ENCODE data around the gene SLC10A1.

SLC10A1 gene

DNA sequence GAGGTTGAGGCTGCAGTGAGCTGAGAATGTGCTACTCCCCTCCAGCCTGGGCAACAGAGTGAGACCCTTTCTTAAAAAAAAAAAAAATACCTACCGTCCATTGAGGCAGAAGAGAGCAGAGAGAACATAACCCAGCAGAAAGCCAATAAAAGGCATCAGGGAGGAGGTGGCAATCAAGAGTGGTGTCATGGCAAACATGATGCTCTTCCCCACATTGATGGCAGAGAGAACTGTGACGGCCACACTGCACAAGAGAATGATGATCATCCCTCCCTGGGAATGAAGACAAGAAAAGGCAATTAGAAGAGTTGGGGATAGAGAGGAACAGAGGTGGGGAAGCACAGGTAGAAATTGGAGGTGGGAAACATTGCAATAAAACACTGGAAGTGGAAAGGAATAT is 18.0 kb downstream of the SLC10A1 start:
- TF ChIP-seq CTCF (IDR thresholded peaks at IDR 0.05; ENCODE audit: insufficient read depth, missing control alignments), result no peak
- DNase-seq (ENCODE audit: insufficient read length, low spot score) (no peak), FAIRE-seq (no peak)

DNA sequence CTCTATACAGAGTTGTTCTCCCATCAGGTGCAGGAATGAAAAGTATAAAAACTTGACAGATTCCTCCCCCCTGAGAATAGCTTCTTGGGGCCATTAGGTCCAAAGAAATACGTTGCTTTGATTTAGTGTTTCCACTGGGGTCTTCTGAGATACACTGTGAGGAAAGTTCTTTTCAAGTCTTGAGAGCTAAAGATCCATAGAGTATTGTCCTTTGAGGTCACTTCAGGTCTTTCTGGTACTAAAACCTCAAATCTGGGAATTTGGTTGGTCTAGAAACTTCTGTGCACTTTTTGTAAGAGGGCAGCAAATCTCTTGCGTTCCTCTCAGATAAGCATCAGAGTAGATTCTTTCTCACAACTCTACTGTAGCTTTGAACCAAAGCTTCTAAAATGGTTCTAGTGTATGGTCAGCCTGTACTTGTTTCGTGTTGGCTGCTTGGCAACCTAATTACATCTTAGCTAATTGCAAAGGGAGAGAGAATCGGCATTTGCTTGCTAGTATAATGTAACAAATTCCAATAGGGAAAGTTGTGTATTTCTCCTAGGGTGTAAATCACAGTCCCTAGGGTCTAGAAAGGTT is 20.1 kb downstream of the SLC10A1 start:
- no peak for TF ChIP-seq CTCF (IDR thresholded peaks at IDR 0.05; ENCODE audit: insufficient read depth, missing control alignments)
- DNase-seq (ENCODE audit: insufficient read length, low spot score) (no peak), FAIRE-seq (no peak)

- DNase-seq (ENCODE audit: insufficient read length, low spot score) (no peak), FAIRE-seq (no peak)
- no peak for TF ChIP-seq CTCF (IDR thresholded peaks at IDR 0.05; ENCODE audit: insufficient read depth, missing control alignments)
Observed at GRCh38 chr14:69775012-69775411, 22.0 kb downstream of the SLC10A1 start.

DNA sequence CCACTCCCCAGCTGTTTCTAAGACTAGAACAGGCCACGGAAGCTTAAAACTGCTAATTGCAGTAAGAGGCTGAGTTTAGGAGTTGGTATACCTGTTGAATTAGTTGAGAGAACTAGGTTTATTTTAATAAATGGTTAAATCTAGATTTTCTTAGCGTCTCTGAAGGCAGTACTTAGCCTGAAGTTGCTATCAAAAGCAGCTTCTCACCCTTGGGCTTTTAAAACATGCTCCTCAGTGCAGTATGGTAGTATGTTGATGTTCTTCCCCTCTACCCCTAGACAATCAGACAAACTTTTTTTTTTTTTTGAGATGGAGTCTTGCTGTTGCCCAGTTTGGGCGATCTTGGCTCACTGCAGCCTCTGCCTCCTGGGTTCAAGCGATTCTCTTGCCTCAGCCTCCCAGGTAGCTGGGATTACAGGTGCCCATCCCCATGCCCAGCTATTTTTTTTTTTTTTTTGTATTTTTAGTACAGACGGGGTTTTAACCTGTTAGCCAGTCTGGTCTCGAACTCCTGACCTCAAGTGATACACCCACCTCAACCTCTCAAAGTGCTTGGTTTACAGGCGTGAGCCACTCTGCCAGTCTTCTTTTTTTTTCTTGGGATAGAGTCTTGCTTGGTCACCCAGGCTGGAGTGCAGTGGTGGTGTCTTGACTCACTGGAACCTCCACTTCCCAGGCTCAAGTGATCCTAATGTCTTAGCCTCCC is 23.3 kb downstream of the SLC10A1 start:
- no peak for TF ChIP-seq CTCF (IDR thresholded peaks at IDR 0.05; ENCODE audit: insufficient read depth, missing control alignments)
- no peak for FAIRE-seq
- DNase-seq (ENCODE audit: insufficient read length, low spot score), result no peak

DNA sequence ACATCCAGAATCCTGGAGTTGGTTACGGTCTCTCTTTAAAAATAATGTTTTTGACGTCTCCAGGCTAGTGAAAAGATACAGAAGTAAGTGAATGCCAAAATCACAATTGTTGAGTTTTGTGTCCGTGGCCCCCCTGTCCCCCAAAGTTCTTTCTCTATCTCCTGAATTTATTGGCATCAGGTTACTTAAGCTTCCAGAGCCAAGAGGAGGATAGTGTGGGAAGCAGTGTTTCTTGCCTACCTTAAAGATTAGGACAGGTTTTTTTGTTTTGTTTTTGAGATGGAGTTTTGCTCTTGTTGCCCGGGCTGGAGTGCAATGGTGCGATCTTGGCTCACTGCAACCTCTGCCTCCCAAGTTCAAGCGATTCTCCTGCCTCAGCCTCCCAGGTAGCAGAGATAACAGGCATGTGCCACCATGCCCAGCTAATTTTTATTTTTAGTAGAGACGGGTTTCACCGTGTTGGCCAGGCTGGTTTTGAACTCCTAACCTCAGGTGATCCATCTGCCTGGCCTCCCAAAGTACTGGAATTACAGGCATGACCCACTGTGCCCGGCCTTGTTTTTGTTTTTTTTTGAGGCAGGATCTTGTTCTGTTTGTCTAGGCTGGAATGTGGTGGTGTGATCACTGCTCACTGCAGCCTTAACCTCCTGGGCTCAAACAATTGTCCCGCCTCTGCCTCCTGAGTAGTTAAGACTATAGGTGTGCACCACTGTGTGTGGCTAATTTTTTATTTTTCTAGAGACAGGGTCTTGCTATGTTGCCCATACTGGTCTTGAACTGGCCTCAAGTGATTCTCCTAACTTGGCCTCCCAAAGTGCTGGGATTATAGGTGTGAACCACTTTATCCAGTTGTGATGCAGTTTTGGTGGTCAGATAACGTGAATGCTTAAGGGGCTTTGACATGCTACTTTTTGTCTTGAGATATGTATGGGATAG is 24.7 kb downstream of the SLC10A1 start:
- FAIRE-seq (no peak), DNase-seq (ENCODE audit: insufficient read length, low spot score) (no peak)
- TF ChIP-seq CTCF (IDR thresholded peaks at IDR 0.05; ENCODE audit: insufficient read depth, missing control alignments), result no peak

GRCh38 chr14:69771136-69771535 is 25.9 kb downstream of the SLC10A1 start:
- DNase-seq (ENCODE audit: insufficient read length, low spot score), result no peak
- no peak for FAIRE-seq
- no peak for TF ChIP-seq CTCF (IDR thresholded peaks at IDR 0.05; ENCODE audit: insufficient read depth, missing control alignments)

Measured in D721Med (cell line).